Measurements from ENCODE around the gene RALB. TPM values are rescaled to one million over a fixed set of nuclear protein-coding genes. Genes with fewer than 3 reads are reported as not detected.

Gene RALB
- total RNA-seq, 1 experiment from 2014 or later, result 24.6 TPM

- no peak overlapping the region for H4K91ac ChIP-seq (ENCODE audit: insufficient read length, low read depth, low read length)
- no peaks in the 10 kb centered on the region for H3K79me2 ChIP-seq (ENCODE audit: insufficient read depth, low read length)
- H2AK5ac ChIP-seq (ENCODE audit: insufficient read length, low read length), result no peak overlapping the region
- no peak overlapping the region for H3K4ac ChIP-seq (ENCODE audit: low read depth, low read length)
- no peaks in the 10 kb centered on the region for H3K9me3 ChIP-seq (ENCODE audit: control insufficient read depth, low read depth, low read length)
- peaks cover 0 to 2% (median 0%) of the 10 kb centered on the region in 3 experiments; a peak in 2 of 7 replicates for H3K36me3 Mint-ChIP-seq (ENCODE audit: insufficient read depth in 1 of 3, low read depth in 3 of 3)
- no peak overlapping the region for H4K5ac ChIP-seq (ENCODE audit: insufficient read length, low read depth, low read length)
- H2AFZ ChIP-seq (ENCODE audit: low read length), result no peak overlapping the region
- no peak overlapping the region for H3K27ac Mint-ChIP-seq
- WGBS (ENCODE audit: extremely low coverage, insufficient read length, low lambda C conversion rate), result no CpG with 5 or more reads among the region's 3 CpGs
- TF ChIP-seq CTCF (conservative IDR thresholded peaks at IDR 0.05), result no peak
- H3T11ph ChIP-seq (ENCODE audit: low read length), result no peak overlapping the region
- no peak overlapping the region for H2BK5ac ChIP-seq (ENCODE audit: insufficient read length, low read length)
- DNase-seq, result no peak
- no peak overlapping the region for H3K27ac ChIP-seq (ENCODE audit: insufficient read length, low read depth, low read length)
- peaks cover 12% of the 10 kb centered on the region for H3K23me2 ChIP-seq (ENCODE audit: insufficient read length, low read depth, low read length, poor library complexity, severe bottlenecking)
- H3K79me1 ChIP-seq (ENCODE audit: insufficient read depth, low read depth, low read length, poor library complexity, severe bottlenecking), result no peaks in the 10 kb centered on the region
- H2BK15ac ChIP-seq (ENCODE audit: low read depth, low read length), result no peak overlapping the region
- H3K4me1 Mint-ChIP-seq, result peaks cover 42 to 45% of the 10 kb centered on the region in 2 experiments
- no peak overlapping the region for H3K18ac ChIP-seq (ENCODE audit: insufficient read length, low read depth, low read length)
- H3K56ac ChIP-seq (ENCODE audit: insufficient read length, low read depth, low read length), result no peak overlapping the region
- no peak overlapping the region for H2BK120ac ChIP-seq (ENCODE audit: low read depth, low read length, poor library complexity, severe bottlenecking)
- H3K9me3 Mint-ChIP-seq, result no peaks in the 10 kb centered on the region; a peak in 1 of 5 replicates
- H3K4me1 ChIP-seq (ENCODE audit: insufficient read depth, low read length), result no peaks in the 10 kb centered on the region; the same call in 1 of the 2 replicates
- no peak overlapping the region for H3K9ac ChIP-seq (ENCODE audit: extremely low read depth, insufficient read length, low read length)
- H2BK12ac ChIP-seq (ENCODE audit: insufficient read length, low read depth, low read length), result no peak overlapping the region
- no peak overlapping the region for H2BK20ac ChIP-seq (ENCODE audit: low read depth, low read length, poor library complexity, severe bottlenecking)
- peaks cover 70% of the 10 kb centered on the region for H3K27me3 Mint-ChIP-seq (ENCODE audit: low read depth)
- H3K27me3 ChIP-seq (ENCODE audit: insufficient read depth, low read length), result peaks cover 17% of the 10 kb centered on the region; the same call in 1 of the 2 replicates
- no peak overlapping the region for H3K4me3 Mint-ChIP-seq
- no peaks in the 10 kb centered on the region for H4K20me1 ChIP-seq (ENCODE audit: control insufficient read depth, insufficient read depth, insufficient read length)
- no peak overlapping the region for H3K4me2 ChIP-seq (ENCODE audit: insufficient read depth, insufficient read length, low read length)
- no peak overlapping the region for H4K8ac ChIP-seq (replicated peaks; ENCODE audit: insufficient read length, low read depth, low read length)
- no peak overlapping the region for H3K23ac ChIP-seq (ENCODE audit: insufficient read length, low read depth, low read length)
- no peak overlapping the region for H3K14ac ChIP-seq (ENCODE audit: insufficient read depth, low read length)
Measured at GRCh38 chr2:120251078-120251477, 1.6 kb upstream of the RALB start.

Measured in H9 (cell line).